ENCODE measurements around the gene ADGRL3.

Gene ADGRL3

DNA sequence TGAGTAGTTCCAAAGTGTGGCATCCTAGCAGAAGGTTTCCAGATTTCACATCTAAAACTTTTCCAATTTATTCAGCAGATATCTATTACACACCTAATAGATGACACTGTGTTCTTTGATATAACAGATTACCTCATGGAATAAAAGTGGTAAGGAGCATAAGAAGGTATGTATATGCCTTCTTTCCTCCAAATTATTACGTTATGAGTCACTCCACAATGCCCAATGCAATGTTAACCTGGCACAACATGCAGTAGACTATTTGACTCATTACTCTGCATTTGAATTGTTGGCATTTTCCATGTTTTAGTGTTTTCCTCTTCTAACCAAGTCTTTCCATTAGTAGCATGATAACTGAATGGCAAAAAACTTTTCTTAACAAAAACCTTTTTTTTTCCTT is 383.6 kb downstream of the ADGRL3 start:
- DNase-seq (ENCODE audit: extremely low spot score), result no peak
- CTCF ChIA-PET, result no interaction called here
- TF ChIP-seq, protein P1, sequence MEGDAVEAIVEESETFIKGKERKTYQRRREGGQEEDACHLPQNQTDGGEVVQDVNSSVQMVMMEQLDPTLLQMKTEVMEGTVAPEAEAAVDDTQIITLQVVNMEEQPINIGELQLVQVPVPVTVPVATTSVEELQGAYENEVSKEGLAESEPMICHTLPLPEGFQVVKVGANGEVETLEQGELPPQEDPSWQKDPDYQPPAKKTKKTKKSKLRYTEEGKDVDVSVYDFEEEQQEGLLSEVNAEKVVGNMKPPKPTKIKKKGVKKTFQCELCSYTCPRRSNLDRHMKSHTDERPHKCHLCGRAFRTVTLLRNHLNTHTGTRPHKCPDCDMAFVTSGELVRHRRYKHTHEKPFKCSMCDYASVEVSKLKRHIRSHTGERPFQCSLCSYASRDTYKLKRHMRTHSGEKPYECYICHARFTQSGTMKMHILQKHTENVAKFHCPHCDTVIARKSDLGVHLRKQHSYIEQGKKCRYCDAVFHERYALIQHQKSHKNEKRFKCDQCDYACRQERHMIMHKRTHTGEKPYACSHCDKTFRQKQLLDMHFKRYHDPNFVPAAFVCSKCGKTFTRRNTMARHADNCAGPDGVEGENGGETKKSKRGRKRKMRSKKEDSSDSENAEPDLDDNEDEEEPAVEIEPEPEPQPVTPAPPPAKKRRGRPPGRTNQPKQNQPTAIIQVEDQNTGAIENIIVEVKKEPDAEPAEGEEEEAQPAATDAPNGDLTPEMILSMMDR (IDR thresholded peaks at IDR 0.05; ENCODE audit: control extremely low read depth, extremely low read depth, low read depth, missing control alignments), result no peak
- POLR2A ChIA-PET, result no interaction called here

DNA sequence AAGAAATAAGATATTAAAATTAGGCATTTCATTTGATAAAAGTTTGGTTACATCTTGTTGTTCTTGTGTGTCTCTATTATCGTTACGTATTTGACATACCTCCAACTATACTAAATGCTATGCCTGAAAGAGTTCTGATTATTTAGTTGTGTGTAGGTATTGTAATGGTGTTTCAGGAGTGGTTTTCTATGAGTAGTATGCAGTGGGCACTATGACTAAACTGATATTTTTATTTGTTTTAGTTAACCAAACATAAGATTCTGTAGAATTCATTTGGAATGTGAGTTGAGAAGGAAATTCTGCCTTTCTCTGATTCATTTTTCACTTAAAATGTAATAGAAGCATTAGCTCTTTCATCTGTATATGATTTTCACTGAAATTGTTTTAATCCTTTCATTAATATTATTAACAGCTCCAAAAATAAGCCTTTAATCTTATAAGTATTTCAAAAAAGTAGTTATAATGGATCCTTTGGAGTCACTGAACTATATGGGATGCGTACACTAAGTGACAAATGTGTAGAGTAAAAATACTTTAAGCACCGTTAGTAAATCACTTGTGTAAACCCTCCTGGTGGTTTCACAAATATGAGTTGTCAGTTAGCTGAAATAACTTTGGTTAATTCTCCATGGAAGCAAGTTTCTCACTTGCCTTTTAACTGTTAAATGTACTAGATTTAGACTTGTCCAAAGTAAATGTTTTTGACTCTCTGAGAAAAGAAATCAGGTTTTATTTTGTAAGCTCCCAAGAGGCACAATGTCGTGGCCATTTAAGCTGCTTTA is 388.7 kb downstream of the ADGRL3 start:
- TF ChIP-seq, protein P1 (IDR thresholded peaks at IDR 0.05; ENCODE audit: control extremely low read depth, extremely low read depth, low read depth, missing control alignments), result no peak
- ChIA-PET CTCF (interaction anchor here (1.2 kb wide), 1 partner anchor 17 kb away, joined by 3 read pairs; no protein-coding TSS in a partner anchor), POLR2A (no interaction called here)
- DNase-seq (ENCODE audit: extremely low spot score), result no peak

DNA sequence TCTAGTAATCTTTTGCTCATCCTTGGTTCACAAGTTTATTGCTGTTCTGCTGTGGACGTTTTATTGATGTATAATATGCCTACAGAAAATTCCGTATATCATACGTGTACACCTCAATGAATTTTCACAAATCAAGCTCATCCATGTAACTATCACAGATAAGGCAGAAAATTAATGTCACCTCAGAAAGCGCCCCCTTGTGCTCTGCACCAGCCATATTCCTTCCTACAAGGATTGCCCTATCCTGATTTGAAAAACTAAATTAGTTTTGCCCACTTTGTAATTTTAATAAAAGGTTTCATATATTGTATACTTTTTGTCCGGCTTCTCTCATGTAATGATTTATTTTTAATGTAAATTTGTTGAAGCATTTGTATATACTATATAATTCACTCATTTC is 390.8 kb downstream of the ADGRL3 start:
- ChIA-PET CTCF (interaction anchor here (1.3 to 1.4 kb wide), 2 partner anchors 12 to 320 kb away, joined by 3 to 8 read pairs; no protein-coding TSS in a partner anchor), POLR2A (no interaction called here)
- DNase-seq (ENCODE audit: extremely low spot score), result no peak
- TF ChIP-seq, protein P1 (IDR thresholded peaks at IDR 0.05; ENCODE audit: control extremely low read depth, extremely low read depth, low read depth, missing control alignments), result no peak

DNA sequence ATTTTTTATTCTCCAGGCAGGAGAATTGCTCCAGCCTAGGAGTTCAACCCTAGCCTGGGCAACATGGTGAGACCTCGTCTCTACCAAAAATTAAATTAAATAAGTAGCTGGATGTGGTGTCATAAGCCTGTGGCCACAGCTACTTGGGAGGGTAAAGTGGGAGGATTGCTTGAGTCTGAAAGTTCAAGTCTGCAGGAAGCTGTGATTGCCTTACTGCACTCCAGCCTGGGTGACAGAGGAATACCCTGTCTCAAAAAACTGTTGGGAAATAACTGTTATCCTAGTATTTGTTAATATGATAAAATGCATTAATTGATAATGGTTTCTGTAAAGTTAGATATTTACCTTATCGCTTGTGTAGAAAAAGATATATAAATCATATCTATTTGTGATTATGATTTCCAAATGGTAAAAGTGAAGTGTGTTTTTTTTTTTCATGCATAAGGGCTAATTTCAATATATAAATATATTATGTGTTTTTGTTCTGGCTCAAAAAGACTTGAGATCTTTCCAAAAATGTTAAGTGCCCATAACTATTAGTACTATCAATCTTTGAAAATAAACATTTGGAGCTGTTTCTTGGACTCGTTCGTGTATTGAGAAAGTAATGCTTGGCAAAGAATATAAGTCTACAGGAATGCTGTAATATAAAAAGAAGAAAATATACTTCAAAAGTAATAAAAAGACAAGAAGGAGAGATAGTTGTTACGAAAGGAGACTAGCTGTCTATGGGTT is 396.6 kb downstream of the ADGRL3 start:
- no peak for DNase-seq (ENCODE audit: extremely low spot score)
- POLR2A ChIA-PET, result no interaction called here
- TF ChIP-seq, protein P1 (IDR thresholded peaks at IDR 0.05; ENCODE audit: control extremely low read depth, extremely low read depth, low read depth, missing control alignments), result no peak
- CTCF ChIA-PET, result no interaction called here

DNA sequence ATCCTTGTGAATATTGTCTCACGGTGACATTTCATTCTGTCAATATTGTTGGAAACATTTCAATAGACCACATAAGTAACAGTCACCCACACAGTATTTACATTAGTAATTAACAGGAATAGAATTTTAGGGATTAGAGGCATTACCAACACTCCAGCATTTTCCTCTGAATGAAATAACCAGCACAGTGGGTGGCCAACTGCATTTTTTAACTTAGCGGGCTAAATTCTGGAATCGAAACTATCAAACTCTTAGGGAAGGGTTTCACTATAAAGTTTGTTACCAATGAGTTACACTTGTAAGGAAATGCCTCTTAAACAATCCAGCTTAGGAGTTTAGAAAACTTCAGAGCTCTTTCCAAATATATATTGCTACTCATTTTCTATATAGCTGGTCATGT is 403.0 kb downstream of the ADGRL3 start:
- ChIA-PET CTCF (interaction anchor here (2.4 kb wide), 1 partner anchor 12 kb away, joined by 8 read pairs; no protein-coding TSS in a partner anchor), POLR2A (no interaction called here)
- no peak for DNase-seq (ENCODE audit: extremely low spot score)
- TF ChIP-seq, protein P1 (IDR thresholded peaks at IDR 0.05; ENCODE audit: control extremely low read depth, extremely low read depth, low read depth, missing control alignments), result no peak

DNA sequence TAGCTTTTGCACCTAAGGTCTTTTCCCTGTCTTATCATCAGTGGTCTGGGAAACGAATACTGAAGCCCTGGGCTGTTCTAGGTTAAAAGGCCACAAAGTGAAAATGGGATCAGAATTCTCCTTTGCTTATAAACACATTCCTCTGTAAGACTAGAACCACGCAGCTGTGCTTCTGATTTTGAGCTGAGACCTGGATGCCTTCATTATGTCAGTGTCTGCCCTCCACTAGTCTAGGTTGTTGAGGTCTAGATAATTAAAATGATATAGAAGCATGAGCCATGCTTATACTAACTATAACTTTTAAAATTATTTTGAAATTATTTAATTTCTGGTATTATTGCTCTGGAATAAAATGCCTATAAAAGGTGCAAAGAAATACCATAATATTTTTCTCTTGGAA is 403.9 kb downstream of the ADGRL3 start:
- ChIA-PET CTCF (interaction anchor here (2.4 kb wide), 1 partner anchor 13 kb away, joined by 8 read pairs; no protein-coding TSS in a partner anchor), POLR2A (no interaction called here)
- TF ChIP-seq, protein P1 (IDR thresholded peaks at IDR 0.05; ENCODE audit: control extremely low read depth, extremely low read depth, low read depth, missing control alignments), result no peak
- no peak for DNase-seq (ENCODE audit: extremely low spot score)

Data from GM10248 (cell line).